OCI-LY3 (cell line): Measurements from ENCODE around the gene SPSB4.

Experiments used
- H2AFZ ChIP-seq: fragments of 200-600, 300-600 bp; shearing (Covaris generic); 2 replicates; pipeline ENCODE4 v1.6.0; 2014; ENCODE audit warnings: antibody characterized with exemption, low read depth, low read length
- H3K27ac ChIP-seq: fragments of 200-600, 300-600 bp; sonication (generic); 2 replicates; pipeline ENCODE4 v1.5.1; 2014; ENCODE audit warnings: mild to moderate bottlenecking, low read length, moderate library complexity, mixed read lengths
- H3K27me3 ChIP-seq: fragments of 200-600, 300-600 bp; sonication (generic); 2 replicates; pipeline ENCODE4 v1.6.1; 2014; ENCODE audit warnings: low read depth, low read length, mixed read lengths
- H3K36me3 ChIP-seq: fragments of 200-600, 300-600 bp; sonication (generic); replicated peaks from 2 replicates; pipeline ENCODE3; 2014; ENCODE audit warnings: low read depth, low read length, mixed read lengths
- H3K4me1 ChIP-seq: fragments of 300-600, 200-600 bp; sonication (generic); 2 replicates; pipeline ENCODE4 v1.6.1; 2014; ENCODE audit warnings: low read length, mixed read lengths
- H3K4me2 ChIP-seq: fragments of 200-600, 300-600 bp; sonication (generic); 2 replicates; pipeline ENCODE4 v1.6.1; 2014; ENCODE audit warnings: low read length, mixed read lengths
- H3K4me3 ChIP-seq: fragments of 300-600, 200-600 bp; sonication (generic); 2 replicates; pipeline ENCODE4 v1.5.1; 2014; ENCODE audit warnings: antibody characterized with exemption, mild to moderate bottlenecking, low read length, moderate library complexity
- H3K79me2 ChIP-seq: fragments of 300-600, 200-600 bp; shearing (Covaris generic); 2 replicates; pipeline ENCODE4 v1.6.1; 2014; ENCODE audit warnings: mild to moderate bottlenecking, low read length, mixed read lengths
- H3K9ac ChIP-seq: fragments of 300-600, 200-600 bp; shearing (Covaris generic); 2 replicates; pipeline ENCODE4 v1.6.0; 2014; ENCODE audit warnings: mild to moderate bottlenecking, low read length, moderate library complexity
- H3K9me3 ChIP-seq: fragments of 200-600, 300-600 bp; shearing (Covaris generic); 2 replicates; pipeline ENCODE4 v1.6.1; 2014; ENCODE audit warnings: low read length, mixed read lengths; ENCODE audit not compliant: insufficient read depth
- H4K20me1 ChIP-seq: fragments of 200-600, 300-600 bp; sonication (generic); 2 replicates; pipeline ENCODE4 v1.6.1; 2016; ENCODE audit warnings: low read length, mixed read lengths; ENCODE audit not compliant: insufficient read depth
- EZH2phosphoT487 ChIP-seq: fragments of 200-600 bp; shearing (Covaris generic); IDR thresholded peaks from 2 replicates; pipeline ENCODE4 v1.6.1; 2018; ENCODE audit warnings: antibody characterized with exemption, mixed run types, low read depth
- TF ChIP-seq, protein P1 (sequence below): fragments of 200-600, 300-600 bp; sonication (generic); IDR thresholded peaks from 2 replicates; pipeline ENCODE4 v1.5.1; 2014; ENCODE audit warnings: antibody characterized with exemption, low read length, low read depth

SPSB4 gene

DNA sequence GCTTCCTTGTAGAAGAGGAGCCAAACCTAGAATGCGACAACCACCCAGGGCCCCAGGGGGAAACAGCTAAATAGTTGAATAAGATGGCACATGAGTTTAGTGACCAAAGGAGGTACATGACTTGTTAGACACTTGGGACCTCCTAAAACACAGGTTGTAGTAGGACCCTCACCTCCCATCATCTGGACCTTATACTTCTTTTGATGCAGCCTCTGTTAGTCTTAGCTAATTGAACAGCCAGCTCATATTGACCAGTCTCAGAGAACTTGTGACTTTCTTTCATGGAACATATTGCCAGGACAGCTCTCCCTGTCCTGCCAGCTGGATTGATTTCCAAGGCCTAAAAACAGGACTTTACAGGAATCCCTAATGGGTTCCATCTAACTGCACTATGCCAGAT lies 45.0 kb downstream of the SPSB4 start:
- H3K4me3 ChIP-seq: no peak overlapping the region
- no peaks in the 10 kb centered on the region for H3K27me3 ChIP-seq
- no peaks in the 10 kb centered on the region for H4K20me1 ChIP-seq
- H3K27ac ChIP-seq: no peak overlapping the region
- no peaks in the 10 kb centered on the region for H3K4me1 ChIP-seq
- no peak overlapping the region for H2AFZ ChIP-seq
- TF ChIP-seq, protein P1, sequence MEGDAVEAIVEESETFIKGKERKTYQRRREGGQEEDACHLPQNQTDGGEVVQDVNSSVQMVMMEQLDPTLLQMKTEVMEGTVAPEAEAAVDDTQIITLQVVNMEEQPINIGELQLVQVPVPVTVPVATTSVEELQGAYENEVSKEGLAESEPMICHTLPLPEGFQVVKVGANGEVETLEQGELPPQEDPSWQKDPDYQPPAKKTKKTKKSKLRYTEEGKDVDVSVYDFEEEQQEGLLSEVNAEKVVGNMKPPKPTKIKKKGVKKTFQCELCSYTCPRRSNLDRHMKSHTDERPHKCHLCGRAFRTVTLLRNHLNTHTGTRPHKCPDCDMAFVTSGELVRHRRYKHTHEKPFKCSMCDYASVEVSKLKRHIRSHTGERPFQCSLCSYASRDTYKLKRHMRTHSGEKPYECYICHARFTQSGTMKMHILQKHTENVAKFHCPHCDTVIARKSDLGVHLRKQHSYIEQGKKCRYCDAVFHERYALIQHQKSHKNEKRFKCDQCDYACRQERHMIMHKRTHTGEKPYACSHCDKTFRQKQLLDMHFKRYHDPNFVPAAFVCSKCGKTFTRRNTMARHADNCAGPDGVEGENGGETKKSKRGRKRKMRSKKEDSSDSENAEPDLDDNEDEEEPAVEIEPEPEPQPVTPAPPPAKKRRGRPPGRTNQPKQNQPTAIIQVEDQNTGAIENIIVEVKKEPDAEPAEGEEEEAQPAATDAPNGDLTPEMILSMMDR: no peak
- TF ChIP-seq EZH2phosphoT487: no peak
- H3K9me3 ChIP-seq: no peaks in the 10 kb centered on the region
- H3K9ac ChIP-seq: no peak overlapping the region
- H3K36me3 ChIP-seq: no peaks in the 10 kb centered on the region
- H3K4me2 ChIP-seq: no peak overlapping the region
- H3K79me2 ChIP-seq: no peaks in the 10 kb centered on the region

DNA sequence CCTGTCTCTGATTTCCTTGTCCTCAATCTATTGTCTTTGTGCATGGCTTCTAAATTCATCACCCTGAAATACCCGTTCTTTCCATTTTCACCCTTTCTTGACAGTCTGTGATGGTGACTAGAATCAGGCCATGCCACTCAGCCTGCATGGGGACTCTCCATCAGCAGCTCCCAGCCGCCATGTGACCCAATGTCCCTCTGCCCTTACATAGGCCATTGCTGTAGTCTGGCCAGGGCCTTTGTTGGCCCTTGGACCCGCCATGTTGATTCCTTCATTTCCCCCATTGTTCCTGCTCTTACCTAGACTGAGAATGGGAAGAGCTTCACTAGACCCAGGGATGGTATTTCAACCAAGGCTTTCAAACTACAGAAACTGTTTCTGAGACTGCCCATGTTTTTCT lies 45.8 kb downstream of the SPSB4 start:
- H3K27me3 ChIP-seq: no peaks in the 10 kb centered on the region
- no peak overlapping the region for H3K27ac ChIP-seq
- H2AFZ ChIP-seq: no peak overlapping the region
- H3K4me2 ChIP-seq: no peak overlapping the region
- no peak overlapping the region for H3K4me3 ChIP-seq
- no peak overlapping the region for H3K9ac ChIP-seq
- no peaks in the 10 kb centered on the region for H3K9me3 ChIP-seq
- no peaks in the 10 kb centered on the region for H4K20me1 ChIP-seq
- no peak for TF ChIP-seq EZH2phosphoT487
- H3K36me3 ChIP-seq: no peaks in the 10 kb centered on the region
- H3K79me2 ChIP-seq: no peaks in the 10 kb centered on the region
- H3K4me1 ChIP-seq: no peaks in the 10 kb centered on the region

DNA sequence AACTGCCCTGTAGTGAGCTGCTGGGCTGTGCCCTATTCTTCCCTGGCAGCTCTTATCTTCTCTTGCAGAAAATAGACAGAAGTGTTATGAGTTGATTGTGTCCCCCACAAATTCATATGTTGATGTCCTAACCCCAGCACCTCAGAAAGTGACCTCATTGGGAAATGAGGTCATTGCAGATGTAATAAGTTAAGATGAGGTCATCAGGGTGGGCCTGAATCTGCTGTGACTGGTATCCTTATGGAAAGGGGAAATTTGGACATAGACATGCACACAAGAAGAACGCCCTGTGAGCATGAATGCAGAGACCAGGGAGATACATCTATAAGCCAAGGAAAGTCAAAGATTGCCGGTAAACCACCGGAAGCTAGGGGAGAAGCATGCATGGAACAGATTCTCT lies 49.0 kb downstream of the SPSB4 start:
- H3K79me2 ChIP-seq: no peaks in the 10 kb centered on the region
- H3K4me3 ChIP-seq: no peak overlapping the region
- TF ChIP-seq, protein P1: no peak
- no peak for TF ChIP-seq EZH2phosphoT487
- no peaks in the 10 kb centered on the region for H3K9me3 ChIP-seq
- no peak overlapping the region for H3K4me2 ChIP-seq
- H3K27me3 ChIP-seq: no peaks in the 10 kb centered on the region
- H3K27ac ChIP-seq: no peak overlapping the region
- no peaks in the 10 kb centered on the region for H3K36me3 ChIP-seq
- H2AFZ ChIP-seq: no peak overlapping the region
- H4K20me1 ChIP-seq: no peaks in the 10 kb centered on the region
- no peaks in the 10 kb centered on the region for H3K4me1 ChIP-seq
- H3K9ac ChIP-seq: no peak overlapping the region

DNA sequence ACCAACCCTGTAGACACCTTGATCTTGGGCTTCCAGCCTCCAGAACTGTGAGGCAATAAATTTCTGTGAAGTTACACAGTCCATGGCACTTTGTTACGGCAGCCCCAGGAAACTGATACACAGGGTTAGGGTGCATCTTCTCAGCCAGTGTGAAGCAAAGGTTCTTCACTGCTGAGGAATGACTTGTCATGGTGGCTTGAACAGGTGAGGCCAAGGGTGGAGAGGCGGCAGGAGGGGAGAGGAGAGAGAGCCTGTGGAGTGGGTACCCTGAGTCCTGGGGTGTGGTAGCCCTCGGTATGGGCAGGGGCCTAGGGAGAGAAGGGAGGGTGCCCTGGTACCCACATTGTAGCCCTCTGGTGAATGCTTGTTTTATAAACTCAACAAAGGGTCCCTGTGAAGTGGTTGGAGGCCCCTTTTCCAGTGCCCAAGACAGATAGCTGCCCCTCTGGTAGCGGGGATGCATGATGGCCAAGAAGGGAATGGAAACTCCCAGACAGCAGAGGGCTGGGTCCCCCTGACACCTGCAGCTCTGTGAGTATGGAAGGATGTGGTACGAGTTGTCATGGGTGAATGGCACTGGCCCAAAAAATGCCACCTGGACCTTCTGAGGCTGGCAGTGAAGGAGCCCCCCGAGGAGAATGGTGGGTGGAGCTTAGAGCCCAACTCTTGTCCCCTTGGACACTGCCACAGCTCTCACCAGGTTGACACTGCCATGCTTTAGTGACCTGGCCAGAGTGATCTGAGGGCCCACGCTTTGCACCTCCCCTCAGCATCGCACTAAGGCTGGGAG lies 49.6 kb downstream of the SPSB4 start:
- Histone ChIP-seq H3K4me2 (no peak overlapping the region), H2AFZ (no peak overlapping the region), H4K20me1 (no peaks in the 10 kb centered on the region), H3K79me2 (no peaks in the 10 kb centered on the region), H3K4me1 (no peaks in the 10 kb centered on the region), H3K4me3 (no peak overlapping the region), H3K27ac (no peak overlapping the region), H3K36me3 (no peaks in the 10 kb centered on the region), H3K9ac (no peak overlapping the region), H3K9me3 (no peaks in the 10 kb centered on the region), H3K27me3 (no peaks in the 10 kb centered on the region)
- TF ChIP-seq, protein P1: no peak
- no peak for TF ChIP-seq EZH2phosphoT487
